HG02642 (cell line): ENCODE measurements around the gene RIMKLB.
A peak's percentile ranks its signal among the peaks of the same experiment; 100 is the strongest.

Source experiments
- ATAC-seq: cut with Tn5 transposase; IDR thresholded peaks from one replicate; pipeline ENCODE4 v1.9.1; 2021; ENCODE audit warnings: mild to moderate bottlenecking; ENCODE audit not compliant: unreplicated experiment, poor library complexity

RIMKLB gene, protein sequence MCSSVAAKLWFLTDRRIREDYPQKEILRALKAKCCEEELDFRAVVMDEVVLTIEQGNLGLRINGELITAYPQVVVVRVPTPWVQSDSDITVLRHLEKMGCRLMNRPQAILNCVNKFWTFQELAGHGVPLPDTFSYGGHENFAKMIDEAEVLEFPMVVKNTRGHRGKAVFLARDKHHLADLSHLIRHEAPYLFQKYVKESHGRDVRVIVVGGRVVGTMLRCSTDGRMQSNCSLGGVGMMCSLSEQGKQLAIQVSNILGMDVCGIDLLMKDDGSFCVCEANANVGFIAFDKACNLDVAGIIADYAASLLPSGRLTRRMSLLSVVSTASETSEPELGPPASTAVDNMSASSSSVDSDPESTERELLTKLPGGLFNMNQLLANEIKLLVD

DNA sequence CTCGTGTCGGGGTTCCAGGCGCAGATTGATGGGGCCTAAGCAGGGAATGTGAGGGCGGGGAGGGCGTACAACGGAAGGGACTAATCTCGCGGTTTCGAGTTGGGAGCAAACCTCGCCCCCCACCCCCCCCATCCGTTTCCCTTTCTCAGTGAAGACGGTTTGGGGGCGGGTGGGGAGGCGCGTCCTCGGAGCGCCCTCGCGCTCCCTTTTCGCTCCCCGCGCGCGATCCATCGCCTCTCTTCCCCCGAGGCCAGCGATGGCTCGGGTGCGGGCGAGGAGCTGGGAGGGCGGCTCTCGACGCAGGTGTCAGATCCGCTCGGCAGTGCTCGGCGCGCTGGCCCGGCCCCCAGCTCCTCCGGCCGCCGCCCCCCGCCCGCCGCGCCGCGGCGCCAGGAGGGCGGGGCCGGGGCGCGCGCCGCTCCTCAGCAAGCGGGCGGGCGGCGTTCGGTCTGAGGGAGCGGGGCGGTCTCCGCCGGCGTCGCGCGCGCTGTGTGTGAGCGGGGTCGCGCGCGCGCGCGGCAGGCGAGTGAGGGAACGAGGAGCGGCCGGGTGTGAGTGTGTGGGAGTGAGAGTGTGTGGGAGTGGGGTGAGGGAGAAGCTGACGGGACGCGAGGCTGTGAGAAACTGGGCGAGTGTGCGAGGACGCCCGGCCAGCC is at the start of gene RIMKLB:
TSS of gene RIMKLB (plus strand) at position 516 of the 656 bp plus-strand sequence. CDS start 15,876 bp downstream, outside the sequence.
- ATAC-seq, result peak; percentile 80

DNA sequence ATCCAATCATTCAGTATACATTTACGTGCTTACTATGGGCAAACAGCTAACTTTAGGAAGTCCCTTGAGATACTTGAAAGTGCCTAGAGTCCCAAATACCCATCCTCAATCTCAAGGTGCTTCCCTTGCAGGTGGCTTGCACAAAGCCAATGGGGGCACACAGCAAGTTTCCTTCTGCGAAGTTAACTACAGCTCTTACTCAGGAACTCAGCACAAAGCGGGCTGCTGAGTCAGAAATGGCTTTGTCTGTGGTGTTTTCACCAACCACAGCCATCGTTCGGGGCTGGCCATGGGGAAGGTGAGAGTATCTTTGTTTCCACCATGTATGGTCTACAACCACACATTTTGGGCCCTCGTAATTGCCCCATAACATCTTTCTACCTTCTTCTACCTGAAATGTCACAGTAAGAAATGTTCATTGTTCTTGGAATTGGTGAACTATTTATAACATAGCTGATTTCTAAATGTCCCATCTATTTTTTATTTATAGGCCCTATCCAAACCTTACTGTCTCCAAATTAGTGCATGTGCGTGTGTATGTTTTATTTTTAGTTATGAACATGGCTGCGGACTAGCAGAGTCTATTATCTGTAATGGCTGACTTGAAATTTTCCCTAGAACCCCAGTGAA is 49.1 kb upstream of the RIMKLB start:
- ATAC-seq, result peak; percentile 78

DNA sequence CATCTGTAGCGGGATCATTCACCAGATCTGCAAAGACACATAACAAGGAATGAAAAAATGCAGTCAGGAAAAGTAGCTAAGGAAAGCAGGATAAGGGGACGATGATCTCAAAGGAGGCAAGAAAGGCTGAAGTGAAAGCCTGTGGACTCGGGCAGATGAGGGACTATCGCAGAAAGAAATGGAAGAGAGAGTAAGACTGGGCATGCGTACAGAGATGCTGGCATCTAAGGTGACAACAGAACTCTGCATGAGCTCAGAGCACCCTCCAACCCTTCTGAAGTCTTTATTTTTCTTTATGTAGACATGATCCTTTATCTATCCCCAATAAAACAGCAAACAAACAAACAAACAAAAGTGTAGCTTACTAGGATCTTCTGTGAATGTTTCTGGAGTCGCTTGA is 42.4 kb upstream of the RIMKLB start:
- no peak for ATAC-seq

DNA sequence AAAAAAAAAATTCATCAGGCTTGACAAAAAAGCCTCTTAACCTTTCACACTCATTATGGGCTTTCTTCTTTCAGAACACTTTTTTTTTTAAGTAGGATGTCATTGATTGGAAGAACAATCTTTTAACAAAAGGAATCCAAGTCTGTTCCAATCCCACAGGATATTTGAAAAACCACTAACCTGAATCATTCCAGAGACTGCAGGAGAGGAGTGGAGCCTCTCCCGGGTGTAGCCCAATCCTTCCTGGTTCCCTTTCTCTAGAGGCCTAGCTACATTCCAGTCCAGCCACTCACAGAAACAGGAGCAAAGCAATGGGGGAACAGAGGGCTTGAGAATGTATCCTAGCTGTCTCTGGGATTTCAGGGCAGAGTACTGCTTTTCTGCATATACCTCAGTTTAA is 39.4 kb upstream of the RIMKLB start:
- no peak for ATAC-seq

DNA sequence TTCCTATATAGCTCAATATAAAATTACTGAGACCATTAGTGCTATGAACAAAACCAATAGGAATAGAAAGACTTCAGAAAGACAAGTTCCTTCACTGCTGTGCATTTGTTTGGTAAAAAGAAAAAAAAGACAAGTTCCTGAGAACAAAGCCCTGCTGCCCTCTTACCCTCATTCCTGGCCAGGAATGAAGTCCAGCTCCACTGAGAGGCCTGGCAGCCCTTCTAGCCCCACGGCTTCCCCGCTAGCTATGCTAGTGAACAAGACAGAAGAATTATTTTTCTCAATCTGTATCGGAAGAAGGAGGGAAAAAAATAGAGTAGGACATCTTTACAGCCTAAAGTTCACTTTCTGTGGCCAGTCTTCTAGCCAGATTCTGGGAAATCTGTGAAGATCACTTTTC is 36.8 kb upstream of the RIMKLB start:
- no peak for ATAC-seq

DNA sequence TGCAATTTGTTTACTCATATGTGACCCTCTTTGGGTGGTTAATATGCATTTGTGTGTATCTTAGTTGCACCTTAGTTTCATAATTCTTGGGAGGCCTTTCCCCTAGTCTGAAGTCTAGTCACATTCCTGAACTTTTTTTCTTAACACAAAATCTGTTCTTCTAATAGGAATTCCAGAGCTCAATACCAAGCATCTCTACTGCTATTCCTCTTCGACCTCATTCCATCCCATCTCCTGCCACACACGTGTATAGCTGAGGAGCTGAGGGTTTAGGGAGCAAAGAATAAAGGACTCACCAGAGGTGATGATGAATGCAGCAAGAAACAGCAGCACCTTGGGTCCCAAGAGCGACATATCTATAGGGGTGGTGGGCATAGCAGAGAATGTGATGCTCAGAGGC is 36.0 kb upstream of the RIMKLB start:
- no peak for ATAC-seq

DNA sequence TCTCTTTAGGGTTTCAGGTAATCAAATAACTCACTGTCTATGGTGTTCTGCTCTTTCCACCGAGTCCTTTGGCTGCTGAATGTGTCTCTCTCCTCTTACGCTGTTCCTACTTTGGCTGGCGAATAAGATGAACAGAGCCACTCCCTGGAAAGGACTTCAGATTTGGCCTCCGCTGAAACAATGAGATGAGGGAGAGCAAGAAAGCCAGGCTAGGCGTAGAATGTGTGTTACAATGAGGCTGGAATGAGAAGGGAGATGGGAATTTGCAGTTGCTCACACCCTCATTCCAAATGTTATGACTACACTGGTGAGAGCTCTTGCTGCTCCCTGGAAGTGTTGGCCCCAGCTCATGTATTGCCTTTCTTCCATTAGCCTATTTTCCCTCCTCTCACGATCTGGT is 35.2 kb upstream of the RIMKLB start, which contains the start of gene MFAP5:
TSS of gene MFAP5 (minus strand) at position 234 of the 400 bp plus-strand sequence. CDS start 722 bp downstream, outside the sequence.
- no peak for ATAC-seq

DNA sequence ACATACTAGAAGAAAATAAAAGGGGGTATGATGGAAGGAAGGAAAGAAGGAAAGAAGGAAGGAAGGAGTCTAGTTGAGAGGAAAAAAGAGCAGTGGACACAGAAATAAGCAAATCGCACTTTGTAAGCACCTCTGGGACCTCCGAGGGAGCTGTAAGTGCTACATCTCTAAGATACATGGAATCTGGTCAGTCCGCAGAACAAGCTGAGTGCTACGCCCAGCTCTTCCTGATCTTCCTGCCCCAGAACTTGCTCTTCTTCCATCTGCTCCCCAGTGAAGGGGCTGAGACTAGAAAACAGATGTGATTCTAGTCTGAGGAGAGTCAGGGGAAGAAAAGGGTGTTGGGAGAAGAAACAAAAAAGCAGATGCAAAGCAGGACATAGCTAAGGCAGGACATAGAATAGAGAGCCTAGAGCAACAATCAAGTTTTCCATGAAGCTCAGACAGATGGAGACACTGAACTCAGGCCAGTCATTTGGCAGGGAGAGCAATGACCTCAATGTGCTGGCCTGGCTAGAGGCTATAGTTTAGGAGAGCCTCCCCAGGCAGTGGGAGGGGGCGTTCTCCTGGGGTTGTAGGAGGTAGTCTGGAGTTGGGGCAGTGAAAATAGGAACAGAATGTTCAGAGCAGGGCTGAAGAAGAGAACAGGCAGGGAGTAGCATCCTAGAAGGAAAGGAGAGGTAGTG is 33.4 kb upstream of the RIMKLB start:
- no peak for ATAC-seq

DNA sequence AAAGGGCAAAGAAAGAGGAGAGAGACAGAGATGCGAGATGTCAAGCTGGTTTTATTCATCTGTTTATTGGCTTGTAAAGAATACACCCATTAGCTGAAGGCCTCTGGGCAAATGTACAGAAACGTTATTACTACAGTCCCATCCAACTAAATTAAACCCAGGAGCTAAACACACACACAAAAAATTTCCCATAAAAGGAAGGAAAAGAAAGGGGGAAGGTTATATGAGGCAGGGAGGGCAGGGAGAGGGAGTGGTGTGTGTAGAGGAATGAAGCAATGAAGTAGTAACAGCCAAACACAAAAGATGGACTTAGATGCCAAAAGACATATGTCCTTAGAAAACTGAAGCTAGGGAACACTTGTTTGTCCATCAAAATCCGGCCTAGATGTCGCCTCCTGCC is 32.0 kb upstream of the RIMKLB start:
- no peak for ATAC-seq

DNA sequence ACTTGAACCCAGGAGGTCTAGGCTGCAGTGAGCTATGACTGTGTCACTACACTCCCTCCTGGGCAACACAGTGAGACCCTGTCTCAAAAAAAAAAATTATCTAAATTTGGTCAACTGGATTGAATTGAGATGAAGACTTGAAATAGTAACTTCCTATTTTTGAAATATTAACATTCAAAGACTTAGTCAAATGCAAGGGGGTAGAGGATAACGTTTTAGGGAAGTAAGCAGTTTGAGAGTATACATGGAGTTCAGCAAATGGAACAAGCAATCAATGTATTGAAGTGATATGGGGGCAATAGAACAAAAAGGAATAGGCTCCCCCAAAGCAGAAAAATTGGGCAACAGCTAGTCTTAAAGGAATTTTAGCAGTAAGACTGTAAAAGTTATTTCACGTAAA is 30.5 kb upstream of the RIMKLB start:
- no peak for ATAC-seq

DNA sequence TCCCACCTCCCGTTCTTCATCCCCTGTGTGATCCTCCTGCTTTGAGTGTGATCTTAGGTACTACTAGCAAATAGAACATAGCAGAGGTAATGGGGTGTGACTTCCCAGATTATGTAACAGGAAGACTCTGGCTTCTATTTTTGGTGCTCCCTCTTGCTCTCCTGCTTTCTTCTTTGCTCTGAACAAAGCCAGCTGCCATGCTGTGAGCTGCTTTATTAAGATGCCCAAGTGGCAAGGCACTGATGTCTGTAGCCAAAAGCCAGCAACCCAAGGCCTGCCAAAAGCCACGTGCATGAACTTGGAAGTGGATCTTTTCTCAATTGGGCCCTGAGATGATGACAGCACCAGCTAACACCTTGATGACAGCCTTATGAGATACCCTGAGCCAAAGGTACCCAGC is 29.4 kb upstream of the RIMKLB start:
- no peak for ATAC-seq

DNA sequence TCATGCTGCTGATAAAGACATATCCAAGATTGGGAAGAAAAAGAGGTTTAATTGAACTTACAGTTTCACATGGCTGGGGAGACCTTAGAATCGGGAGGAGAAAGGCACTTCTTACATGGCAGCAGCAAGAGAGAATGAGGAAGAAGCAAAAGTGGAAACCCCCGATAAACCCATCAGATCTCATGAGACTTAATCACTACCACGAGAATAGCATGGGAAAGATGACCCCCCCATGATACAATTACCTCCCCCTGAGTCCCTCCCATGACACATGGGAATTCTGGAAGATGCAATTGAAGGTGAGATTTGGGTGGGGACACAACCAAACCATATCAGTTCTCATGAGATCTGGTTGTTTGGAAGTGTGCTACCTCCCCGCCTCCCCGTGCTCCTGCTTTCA is 25.4 kb upstream of the RIMKLB start:
- no peak for ATAC-seq

DNA sequence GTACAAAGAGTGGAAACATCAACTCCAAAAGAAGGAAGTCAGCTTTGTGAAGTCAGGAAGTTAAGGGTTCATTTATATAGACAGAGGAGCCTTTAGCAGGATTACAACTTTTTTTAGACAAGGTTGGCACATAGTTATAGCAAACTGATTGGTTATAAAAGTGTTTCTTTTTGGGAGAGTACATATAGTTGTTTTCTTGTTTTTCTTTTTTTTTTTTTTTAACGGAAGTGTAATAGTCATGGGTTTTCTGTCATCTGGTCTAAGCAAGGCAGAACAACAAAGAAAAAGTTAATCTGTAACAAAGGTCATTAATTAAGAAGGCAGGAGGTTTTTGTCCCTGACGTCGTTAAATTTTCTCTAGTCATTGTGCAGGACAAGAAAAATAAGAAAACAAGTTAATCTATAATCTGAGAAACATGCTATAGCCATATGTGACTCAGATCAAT is 22.2 kb upstream of the RIMKLB start:
- no peak for ATAC-seq

DNA sequence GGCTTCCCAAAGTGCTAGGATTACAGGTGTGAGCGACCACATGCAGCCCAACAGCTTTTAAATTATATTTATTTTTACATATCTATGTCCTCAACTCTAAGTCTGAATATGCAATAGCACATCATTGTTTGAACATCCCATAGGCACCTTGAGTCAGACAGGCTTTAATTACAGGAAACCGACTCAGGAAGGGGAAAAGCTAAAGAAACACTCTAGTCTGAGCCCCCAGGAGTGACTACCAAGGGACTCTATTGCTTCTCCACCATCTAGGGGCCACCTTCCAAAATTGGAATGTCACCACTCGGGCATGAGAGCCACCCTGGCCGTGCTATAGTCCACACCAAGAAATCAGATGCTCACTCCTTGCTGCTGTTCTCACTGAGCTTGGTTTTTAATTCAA is 21.1 kb upstream of the RIMKLB start:
- no peak for ATAC-seq

DNA sequence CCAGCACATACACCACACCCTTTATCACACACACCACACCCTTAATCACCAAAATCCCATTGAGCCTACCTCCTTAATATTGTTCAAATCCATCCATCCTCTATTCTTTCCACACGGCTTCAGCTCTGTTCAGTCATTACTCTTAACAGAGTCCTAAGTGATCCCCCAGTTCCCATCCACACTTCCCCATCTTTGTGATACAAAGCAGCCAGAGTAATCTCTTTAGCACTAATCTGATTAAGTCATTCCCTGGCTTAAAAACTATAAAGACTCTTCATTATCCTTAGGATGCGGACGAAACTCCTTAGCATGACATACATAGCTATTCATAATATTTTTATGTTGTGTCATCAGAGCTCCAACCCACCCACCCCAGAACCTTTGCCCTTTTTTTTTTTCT is 20.4 kb upstream of the RIMKLB start:
- no peak for ATAC-seq

DNA sequence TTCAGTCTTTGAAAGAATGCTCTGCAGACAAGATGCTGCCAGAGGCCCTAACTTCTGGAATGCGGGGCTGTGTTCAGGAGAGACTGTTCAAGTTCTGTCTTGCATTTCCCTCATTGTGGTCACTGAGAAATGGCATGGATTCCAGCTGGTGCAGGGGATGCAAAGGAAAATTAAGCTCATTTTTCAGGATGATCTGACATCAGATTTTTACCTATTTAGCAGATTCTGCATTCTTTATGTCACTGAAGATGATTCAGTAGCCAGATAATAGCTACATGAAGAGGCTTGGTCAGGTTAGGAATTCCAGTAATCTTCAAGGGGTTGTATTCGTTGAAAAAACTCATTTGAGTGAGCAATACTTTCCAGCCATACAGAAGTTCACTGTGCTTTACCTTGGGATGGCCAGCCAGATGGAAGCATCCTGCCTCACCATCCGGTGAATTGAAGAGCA is 19.1 kb upstream of the RIMKLB start:
- no peak for ATAC-seq

DNA sequence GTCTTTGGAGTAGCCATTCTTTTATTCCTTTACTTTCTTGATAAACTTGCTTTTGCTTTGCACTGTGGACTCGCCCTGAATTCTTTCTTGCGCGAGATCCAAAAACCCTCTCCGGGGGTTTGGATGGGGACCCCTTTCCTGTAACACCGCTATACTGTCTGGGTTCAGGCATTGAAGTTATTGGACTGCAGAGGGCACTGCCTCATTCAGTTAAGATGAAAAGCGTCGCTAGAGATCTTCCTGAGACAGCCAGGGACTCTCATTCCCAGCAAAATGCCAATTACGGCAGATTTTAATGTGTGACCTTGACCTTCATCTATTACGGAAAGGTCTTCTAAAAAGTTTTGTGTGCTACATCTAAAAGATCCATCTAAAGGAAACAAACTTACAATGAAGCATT is 17.3 kb upstream of the RIMKLB start:
- no peak for ATAC-seq

DNA sequence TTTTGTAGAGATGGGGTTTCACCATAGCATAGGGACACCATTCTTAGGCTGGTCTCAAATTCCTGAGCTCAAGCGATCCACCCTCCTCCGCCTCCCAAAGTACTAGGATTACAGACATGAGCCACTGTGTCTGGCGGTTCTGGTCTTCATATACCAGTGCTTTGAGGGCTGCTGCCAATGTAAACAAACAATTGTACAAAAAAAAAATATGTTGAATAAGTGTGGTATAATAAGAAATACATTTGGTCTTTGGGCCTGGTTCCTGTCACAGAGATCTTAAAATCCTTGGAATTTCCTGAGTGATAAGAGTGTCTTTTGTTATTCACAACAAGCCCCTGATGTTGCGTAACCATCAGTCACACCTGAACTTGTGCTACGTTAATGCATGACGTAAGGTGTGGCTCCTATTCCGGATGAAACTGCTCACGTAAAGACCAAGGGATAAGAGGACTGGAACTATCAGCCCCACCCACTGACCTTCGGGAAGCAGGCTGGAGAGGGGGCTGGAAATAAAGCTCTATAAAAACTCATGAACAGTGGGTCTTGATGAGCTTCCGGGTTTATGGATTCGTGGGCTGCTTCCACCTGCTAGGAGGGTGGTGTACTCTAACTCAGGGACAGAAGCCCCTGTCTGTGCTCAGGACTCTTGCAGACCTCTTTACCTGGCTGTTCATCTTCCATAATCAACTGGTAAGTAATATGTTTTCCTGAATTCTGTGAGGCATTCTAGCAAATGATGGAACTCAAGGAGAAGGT is 16.5 kb upstream of the RIMKLB start:
- ATAC-seq, result no peak

DNA sequence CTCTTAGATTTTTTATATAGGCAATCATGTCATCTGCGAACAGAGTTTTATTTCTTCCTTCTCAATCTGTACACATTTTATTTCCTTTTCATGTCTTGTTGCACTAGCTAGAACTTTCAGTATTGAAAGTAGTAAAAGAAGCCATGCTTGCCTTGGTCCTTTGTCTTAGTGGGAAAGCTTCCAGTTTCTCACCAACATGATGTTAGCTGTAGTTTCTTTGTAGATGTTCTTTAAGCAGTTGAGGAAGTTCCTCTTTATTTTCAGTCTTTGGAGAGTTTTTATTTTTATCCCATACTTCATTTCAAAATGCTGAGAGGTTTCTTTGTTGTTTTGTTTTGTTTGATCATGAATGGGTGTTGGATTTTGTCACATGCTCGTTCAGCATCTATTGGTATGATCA is 12.7 kb upstream of the RIMKLB start:
- ATAC-seq, result no peak
